22Rv1 (cell line): Measurements from ENCODE around the gene PHF24.
"Not testable (repeated sequence)": the region's sequence is repeated elsewhere in the genome, so short reads cannot be mapped to it uniquely, and the experiment has no call there.

Source experiments
- H3K27ac ChIP-seq: fragments of 450-650 bp; 2 replicates; pipeline ENCODE4 v1.5.1; 2017
- CTCF ChIP-seq: fragments of 450-650 bp; IDR thresholded peaks from 2 replicates; pipeline ENCODE4 v1.5.1; 2017; ENCODE audit warnings: mild to moderate bottlenecking
- ZFX ChIP-seq: fragments of 450-650 bp; IDR thresholded peaks from 2 replicates; pipeline ENCODE4 v1.6.1; 2017; ENCODE audit warnings: antibody characterized with exemption, borderline replicate concordance

PHF24 gene

GRCh38 chr9:34957492-34958410 lies at the start of gene PHF24:
TSS of gene PHF24 (plus strand) at chr9:34958285. CDS start at chr9:34971299, 13,014 bp downstream.
- TF ChIP-seq ZFX (no peak), CTCF (peak; percentile 60)
- H3K27ac ChIP-seq, result no peak within 1 kb of the TSS

- TF ChIP-seq ZFX, result no peak
- TF ChIP-seq CTCF, result no peak
- no peak overlapping the region for H3K27ac ChIP-seq
Observed at GRCh38 chr9:34927061-34927460, 31.0 kb upstream of the PHF24 start.

- TF ChIP-seq ZFX (no peak), CTCF (no peak)
Observed at GRCh38 chr9:34928921-34929320, 29.2 kb upstream of the PHF24 start.

DNA sequence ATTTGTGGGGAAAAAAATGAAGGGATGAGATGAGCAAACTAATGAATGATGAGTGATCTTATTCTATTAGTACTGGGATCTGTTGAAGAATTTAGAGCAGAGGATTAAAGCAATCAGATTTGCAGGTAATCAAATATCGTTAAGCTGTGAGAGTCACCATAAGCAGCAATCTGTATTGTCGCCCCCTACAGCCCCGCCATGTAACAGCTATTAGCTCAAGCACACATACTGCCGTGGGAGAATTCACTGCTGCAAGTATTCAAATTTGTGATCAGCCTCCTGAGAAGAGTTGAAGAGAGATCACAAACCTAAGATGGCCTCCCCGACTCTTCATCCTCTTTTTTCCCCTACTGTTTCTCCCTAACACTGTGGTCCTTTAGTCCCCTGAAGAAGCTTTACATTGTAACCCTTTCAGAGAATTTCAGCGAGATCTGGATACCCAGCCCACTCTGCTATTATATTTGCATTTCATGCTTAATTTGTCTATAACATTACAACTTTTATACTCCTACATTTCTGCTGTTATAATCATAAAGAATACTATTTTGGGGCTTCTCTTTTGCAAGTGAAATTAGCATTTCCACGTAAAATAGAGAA lies 28.5 kb upstream of the PHF24 start:
- TF ChIP-seq CTCF (peak; percentile 93), ZFX (no peak)
- no peak overlapping the region for H3K27ac ChIP-seq

More at GRCh38 chr9:34928921-34929320, 29.2 kb upstream of the PHF24 start:
- H3K27ac ChIP-seq, result no peak overlapping the region

- H3K27ac ChIP-seq, result not testable (repeated sequence)
Observed at GRCh38 chr9:34939989-34940388, 18.1 kb upstream of the PHF24 start.

DNA sequence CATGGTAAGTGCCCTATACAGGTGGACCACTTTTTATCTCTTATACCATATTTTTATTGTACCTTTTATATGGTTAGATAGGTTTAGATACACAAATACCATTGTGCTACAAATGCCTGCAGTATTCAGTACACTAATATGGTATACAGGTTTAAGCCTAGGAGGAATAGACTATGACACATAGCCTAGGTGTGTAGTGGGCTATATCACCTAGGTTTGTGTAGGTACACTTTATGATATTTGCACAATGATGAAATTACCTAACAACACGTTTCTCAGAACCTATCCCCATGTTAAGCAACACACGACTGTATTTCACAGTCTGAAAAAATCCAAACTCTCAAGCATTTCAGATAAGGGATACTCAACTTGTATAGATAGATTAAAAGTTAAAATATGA lies 9.6 kb upstream of the PHF24 start:
- no peak overlapping the region for H3K27ac ChIP-seq
- TF ChIP-seq ZFX (no peak), CTCF (no peak)

DNA sequence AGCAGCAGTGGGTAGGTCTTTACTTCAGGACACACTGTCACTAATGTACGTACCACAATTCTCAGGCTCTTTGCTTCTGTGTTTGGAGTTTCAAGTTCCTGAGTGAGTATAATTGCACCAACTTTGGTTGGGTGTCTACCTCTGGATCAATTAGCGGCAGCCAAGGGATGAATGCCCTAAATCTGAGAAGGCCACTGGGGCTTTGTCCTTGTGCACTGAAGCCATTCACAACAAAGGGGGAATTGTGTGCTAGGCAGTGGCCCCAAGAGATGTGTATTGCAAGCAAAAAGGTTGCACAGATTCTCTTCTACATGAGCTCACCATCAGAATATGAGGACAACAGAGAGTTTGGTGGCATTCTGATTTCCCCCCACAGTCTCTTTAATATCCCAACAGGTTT lies 3.9 kb upstream of the PHF24 start:
- no peak overlapping the region for H3K27ac ChIP-seq
- TF ChIP-seq CTCF (no peak), ZFX (no peak)

- H3K27ac ChIP-seq, result not testable (repeated sequence)
Observed at GRCh38 chr9:34956066-34956465, 2.0 kb upstream of the PHF24 start.
